ENCODE data around the gene CARD19. TPM values are rescaled to one million over a fixed set of nuclear protein-coding genes. Genes with fewer than 3 reads are reported as not detected.
A peak's percentile ranks its signal among the peaks of the same experiment; 100 is the strongest.
"Not testable (repeated sequence)": the region's sequence is repeated elsewhere in the genome, so short reads cannot be mapped to it uniquely, and the experiment has no call there.

CARD19 gene
- total RNA-seq, 1 experiment from 2014 or later = 33.3 TPM

DNA sequence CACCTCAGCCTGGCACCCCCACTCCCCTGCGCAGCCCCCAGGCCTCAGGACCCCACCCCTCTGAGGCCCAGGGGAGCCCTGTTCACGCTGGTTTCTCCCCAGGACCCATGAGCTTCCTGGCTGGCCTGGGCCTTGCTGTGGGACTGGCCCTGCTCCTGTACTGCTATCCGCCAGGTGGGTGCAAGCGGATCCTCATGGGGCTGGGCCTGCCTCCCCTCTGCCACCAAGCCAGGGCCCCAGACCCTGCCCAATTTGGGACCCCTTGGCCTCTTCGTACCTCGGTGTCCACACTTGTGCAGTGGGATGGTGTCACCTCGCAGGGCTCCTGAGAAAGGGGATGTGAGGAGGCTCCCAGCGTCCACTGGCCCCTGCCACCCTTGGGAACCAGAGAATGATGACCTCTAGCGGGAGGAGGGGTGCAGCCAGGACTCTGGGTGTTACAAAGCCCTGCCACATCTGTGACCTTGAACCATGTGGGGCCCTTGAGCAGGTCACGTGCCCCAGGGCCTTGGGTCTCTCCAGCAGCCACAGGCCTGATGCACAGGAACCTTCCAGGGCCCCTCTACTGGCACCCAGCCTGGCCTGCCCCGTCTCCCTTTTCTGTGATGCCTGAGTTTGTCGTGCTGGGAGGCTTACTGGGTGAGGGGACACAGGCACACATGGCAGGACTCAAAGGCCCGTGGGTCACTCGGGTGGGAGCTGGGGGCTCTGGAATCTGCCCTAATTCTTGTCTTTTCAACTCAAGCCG is 16.3 kb downstream of the CARD19 start:
- H3K36me3 ChIP-seq = peaks cover 13% of the 10 kb centered on the region
- no peaks in the 10 kb centered on the region for H3K4me1 ChIP-seq (replicated peaks)
- H3K27ac ChIP-seq = no peak overlapping the region
- DNase-seq (ENCODE audit: low read depth in 1 of 2, low spot score in 2 of 2) = no peak
- H3K9me3 ChIP-seq (replicated peaks) = no peaks in the 10 kb centered on the region
- H3K4me3 ChIP-seq = no peak overlapping the region
- no peaks in the 10 kb centered on the region for H3K27me3 ChIP-seq (replicated peaks)

DNA sequence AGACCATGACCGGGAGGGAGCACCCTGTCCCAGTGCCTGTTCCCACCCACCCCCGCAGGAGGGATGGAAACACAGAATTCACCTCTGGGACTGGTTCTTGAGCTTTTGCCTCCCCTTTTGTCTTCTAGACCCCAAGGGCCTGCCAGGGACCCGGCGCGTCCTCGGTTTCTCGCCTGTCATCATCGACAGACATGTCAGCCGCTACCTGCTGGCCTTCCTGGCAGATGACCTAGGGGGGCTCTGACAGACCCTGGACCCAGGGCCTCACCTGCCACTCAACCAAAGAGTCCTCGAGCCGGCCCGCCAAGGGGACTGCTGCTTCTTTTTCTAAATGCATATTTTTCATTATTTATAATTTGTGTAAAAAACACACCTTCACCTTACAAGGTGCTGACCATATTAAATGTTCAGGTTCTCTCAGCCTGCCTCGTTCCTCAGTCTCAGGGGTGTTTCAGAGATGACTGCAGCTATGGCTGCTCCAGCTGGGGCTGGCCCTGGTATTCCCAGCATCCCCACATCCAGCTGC is 16.9 kb downstream of the CARD19 start:
- Histone ChIP-seq H3K27ac (no peak overlapping the region), H3K4me1 (replicated peaks) (no peaks in the 10 kb centered on the region), H3K4me3 (no peak overlapping the region), H3K36me3 (peaks cover 13% of the 10 kb centered on the region), H3K27me3 (replicated peaks) (no peaks in the 10 kb centered on the region), H3K9me3 (replicated peaks) (no peaks in the 10 kb centered on the region)
- DNase-seq (ENCODE audit: low read depth in 1 of 2, low spot score in 2 of 2) = no peak

DNA sequence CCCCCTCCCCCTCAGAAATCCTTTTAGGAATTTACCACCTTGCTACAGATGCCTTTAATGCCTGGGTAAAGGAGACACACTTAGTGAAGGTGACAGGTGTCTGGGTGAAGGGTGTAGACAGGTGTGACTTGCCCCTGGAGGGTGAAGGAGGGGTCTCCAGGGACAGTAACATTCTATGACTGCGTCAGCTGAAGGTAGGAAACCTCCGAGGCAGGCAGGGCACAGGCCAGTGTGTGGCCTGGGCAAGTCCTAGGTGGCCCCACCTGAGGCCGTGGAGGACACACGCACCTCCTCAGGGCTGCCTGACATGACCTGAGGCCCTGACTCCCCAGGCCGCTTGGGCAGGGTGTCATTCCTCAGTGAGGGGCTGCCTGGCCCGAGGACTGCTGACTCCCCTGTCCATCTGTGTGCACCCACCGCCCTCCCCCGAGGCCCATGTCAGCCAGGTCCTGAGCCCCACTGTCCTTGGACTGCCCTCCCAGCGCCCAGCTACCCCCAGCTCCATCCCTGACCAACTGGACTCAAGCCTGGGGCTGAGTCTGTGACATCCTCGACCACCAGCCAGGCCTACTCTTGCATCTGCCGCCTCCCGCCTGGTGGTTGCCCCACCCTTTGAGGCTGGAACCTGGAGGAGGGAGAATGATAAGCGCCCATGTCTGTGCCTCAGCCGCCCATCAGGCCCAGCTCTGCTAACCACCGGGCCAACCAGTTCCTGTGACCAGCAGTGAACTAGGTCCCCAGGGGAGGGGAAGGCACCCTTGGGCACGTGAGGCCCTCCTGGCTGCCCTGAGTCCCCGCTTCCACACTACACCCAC is 18.4 kb downstream of the CARD19 start:
- Histone ChIP-seq H3K27me3 (replicated peaks) (no peaks in the 10 kb centered on the region), H3K27ac (no peak overlapping the region), H3K36me3 (peaks cover 9% of the 10 kb centered on the region), H3K4me1 (replicated peaks) (peaks cover 2% of the 10 kb centered on the region), H3K9me3 (replicated peaks) (no peaks in the 10 kb centered on the region), H3K4me3 (no peak overlapping the region)
- DNase-seq (ENCODE audit: low read depth in 1 of 2, low spot score in 2 of 2) = no peak

DNA sequence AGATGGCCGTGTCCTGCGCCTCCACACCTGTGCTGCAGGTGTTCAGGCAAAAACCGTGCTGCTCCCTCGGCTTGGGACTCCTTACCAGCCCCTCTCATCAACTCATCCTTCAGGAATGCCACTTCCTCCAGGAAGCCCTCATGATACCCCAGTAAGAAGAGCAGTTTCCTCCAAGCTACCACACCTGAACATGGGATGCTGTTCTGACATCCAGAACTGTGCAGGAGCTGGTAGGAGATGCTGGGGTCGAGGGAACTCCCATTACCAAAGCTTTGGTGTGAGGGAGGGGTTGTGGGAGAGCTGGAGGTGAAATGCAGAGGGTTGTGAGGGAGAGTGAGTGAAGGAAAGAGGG is 18.9 kb downstream of the CARD19 start:
- no peaks in the 10 kb centered on the region for H3K27me3 ChIP-seq (replicated peaks)
- H3K9me3 ChIP-seq (replicated peaks) = no peaks in the 10 kb centered on the region
- no peak for DNase-seq (ENCODE audit: low read depth in 1 of 2, low spot score in 2 of 2)
- H3K27ac ChIP-seq = no peak overlapping the region
- peaks cover 5% of the 10 kb centered on the region for H3K36me3 ChIP-seq
- H3K4me1 ChIP-seq (replicated peaks) = peaks cover 8% of the 10 kb centered on the region
- no peak overlapping the region for H3K4me3 ChIP-seq

DNA sequence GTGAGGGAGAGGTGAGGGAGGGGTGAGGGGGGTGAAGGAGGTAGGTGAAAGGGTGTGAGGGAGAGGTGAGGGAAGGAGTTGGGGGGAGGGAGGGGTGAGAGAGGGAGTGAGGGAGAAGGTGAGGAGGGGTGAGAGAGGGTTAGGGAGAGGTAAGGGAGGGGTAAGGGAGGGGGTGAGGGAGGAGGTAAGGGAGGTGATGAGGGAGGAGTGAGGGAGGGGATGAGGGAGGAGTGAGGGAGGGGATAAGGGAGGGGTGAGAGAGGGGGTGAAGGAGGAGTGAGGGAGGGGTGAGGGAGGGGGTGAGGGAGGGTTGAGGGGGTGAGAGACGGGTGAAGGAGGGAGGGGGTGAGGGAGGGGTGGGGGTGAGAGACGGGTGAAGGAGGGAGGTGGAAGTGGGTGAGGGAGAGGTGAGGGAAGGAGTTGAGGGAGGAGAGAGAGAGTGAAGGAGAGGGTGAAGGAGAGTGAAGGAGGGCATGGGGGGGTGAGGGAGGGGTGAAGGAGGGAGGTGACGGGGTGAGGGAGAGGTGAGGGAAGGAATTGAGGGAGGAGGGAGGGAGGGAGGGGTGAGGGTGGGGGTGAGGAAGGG is 19.6 kb downstream of the CARD19 start:
- Histone ChIP-seq H3K27me3 (replicated peaks) (no peaks in the 10 kb centered on the region), H3K27ac (no peak overlapping the region), H3K9me3 (replicated peaks) (no peaks in the 10 kb centered on the region), H3K4me1 (replicated peaks) (peaks cover 14% of the 10 kb centered on the region), H3K36me3 (no peaks in the 10 kb centered on the region), H3K4me3 (no peak overlapping the region)
- DNase-seq (ENCODE audit: low read depth in 1 of 2, low spot score in 2 of 2) = no peak

DNA sequence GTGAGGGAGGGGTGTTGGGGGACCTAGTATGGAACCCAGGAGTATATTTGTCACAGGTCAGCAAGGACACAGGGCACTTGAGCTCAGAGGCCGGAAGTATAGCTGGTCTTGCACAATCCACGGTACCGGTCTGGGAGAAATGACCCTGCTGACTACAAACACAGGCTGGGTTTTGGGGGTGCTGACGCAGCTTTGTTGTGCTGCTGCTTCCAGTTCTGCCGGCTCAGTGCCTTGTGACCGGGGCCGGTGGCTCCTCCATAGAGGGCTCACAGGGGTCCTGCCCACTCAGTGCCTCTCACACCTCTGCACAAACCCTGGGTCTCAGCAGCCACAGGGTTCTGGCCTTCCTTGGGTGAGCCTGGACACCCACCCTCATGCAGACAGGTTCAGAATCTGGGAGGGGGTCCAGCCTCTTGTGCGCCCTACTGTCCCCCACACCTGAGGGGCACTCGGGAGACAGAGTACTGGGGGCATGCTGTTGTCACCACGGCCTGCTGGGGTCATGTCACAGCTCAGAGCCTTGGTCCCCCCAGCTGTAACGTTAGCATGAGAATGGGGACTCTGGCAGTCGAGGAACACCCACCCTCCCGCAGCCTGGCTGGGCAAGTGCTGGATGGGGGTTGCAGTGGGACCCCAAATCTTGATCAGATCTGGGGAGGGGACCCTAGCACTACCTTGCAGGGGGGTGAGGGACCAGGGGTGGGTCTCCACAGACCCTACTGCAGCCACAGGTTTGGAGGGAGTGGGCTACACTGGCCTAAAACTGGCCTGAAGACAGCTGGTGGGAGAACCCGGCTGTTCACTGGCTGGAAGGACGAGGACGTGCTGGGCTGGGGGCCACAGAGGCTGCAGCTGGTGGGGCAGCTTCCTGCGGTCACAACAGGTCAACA is 20.3 kb downstream of the CARD19 start:
- no peak overlapping the region for H3K4me3 ChIP-seq
- H3K4me1 ChIP-seq (replicated peaks) = peaks cover 14% of the 10 kb centered on the region
- peaks cover 4% of the 10 kb centered on the region for H3K36me3 ChIP-seq
- no peaks in the 10 kb centered on the region for H3K27me3 ChIP-seq (replicated peaks)
- no peaks in the 10 kb centered on the region for H3K9me3 ChIP-seq (replicated peaks)
- DNase-seq (ENCODE audit: low read depth in 1 of 2, low spot score in 2 of 2) = no peak
- H3K27ac ChIP-seq = no peak overlapping the region

DNA sequence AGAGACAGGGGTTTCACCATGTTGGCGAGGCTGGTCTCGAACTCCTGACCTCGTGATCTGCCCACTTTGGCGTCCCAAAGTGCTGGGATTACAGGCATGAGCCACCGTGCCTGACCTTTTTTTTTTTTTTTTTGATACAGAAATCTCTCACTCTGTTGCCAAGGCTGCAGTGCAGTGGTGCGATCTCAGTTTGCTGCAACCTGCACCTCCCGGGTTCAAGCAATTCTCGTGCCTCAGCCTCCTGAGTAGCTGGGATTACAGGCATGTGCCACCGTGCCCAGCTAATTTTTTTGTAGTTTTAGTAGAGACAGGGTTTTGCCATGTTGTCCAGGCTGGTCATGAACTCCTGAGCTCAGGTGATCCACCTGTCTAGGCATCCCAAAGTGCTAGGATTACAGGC is 21.5 kb downstream of the CARD19 start:
- H3K4me3 ChIP-seq; DNase-seq (ENCODE audit: low read depth in 1 of 2, low spot score in 2 of 2); H3K36me3 ChIP-seq; H3K9me3 ChIP-seq (replicated peaks); H3K27ac ChIP-seq; H3K27me3 ChIP-seq (replicated peaks): not testable (repeated sequence)
- peaks cover 14% of the 10 kb centered on the region for H3K4me1 ChIP-seq (replicated peaks)

DNA sequence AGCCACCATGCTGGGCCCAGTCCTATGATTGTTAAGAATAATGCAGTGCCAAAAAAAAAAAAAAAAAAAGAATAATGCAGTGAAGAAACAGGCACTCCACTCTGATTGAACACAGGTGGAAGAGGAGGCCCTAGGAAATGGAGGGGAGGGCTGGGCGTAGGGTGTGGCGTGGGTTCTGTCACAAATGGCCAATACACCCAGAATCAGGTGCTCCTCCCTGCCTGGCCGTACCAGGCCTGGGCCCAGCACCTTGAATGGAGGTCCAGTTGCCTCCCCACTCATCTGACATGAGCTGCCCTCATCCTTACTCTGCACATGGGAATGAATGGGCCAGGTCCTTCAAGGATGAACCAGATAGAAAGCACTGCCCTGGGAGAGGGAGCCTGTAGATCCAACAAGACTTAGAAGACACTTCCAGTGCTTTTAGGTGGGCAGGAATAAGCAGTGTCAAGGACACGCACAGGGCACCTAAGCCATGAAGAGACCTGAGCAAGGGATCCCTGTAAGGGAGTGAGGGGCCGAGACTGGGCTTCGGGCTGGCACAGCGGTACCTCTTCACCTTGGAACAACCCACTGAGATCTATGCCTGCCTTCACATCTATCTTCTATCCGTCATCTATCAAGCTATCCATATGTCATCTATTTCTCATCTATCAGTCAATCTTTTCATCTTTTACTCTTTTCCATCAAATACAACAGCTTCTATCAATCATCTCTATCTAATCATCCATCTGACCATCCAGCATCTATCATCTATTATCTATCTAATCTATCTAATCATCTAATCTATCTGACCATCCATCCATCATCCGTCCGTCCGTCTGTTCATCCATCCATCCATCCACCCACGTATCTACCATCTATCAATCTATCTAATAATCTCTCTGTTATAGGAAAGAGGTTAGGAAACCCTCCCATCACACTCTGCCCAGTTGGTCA is 22.2 kb downstream of the CARD19 start:
- Histone ChIP-seq H3K9me3 (replicated peaks) (no peaks in the 10 kb centered on the region), H3K27ac (no peak overlapping the region), H3K36me3 (peaks cover 5% of the 10 kb centered on the region), H3K27me3 (replicated peaks) (no peaks in the 10 kb centered on the region), H3K4me3 (no peak overlapping the region), H3K4me1 (replicated peaks) (peaks cover 14% of the 10 kb centered on the region)
- no peak for DNase-seq (ENCODE audit: low read depth in 1 of 2, low spot score in 2 of 2)

DNA sequence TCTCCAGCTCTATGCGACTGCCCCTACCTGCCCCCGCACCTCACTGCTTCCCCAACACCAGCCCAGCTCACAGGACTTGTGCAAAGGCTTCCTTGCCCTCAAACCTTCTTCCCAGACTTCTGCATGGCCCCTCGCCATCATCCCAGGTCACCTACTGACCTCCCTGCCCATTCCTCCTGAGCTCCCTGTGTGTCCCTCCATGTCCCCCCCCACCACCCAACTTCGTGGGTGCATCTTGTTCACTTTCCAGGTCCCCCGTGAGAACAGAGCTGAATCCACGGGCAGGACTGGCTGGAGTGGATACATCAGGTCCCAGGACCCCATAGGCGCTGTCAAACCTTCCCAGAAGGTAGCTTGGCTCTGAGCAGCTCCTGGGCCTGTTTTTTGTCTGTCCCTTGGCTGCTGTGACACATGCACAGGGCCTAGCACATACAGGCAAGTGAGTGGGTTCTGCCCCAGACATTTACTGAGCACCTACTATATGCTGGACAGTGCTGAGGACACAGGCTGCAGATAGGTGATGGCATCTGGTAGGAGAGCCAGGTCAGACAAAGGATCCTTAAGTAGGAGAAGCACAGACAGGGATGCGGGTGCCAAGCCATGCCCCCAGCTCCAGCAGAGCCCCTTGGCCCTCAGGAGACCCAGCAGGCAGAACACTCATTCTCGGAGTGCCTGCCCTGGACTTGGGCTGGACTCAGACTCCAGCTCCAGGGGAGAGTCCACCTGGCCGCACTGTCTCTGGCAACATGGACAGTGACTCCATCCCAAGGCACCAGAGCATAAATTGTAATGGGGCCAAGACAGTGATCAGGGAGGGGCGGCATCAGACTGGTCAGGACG is 23.1 kb downstream of the CARD19 start:
- H3K4me3 ChIP-seq = no peak overlapping the region
- 0 out of 2 replicates have a peak overlapping the region, but pooled peaks have one; percentile 18 for H3K27ac ChIP-seq

DNA sequence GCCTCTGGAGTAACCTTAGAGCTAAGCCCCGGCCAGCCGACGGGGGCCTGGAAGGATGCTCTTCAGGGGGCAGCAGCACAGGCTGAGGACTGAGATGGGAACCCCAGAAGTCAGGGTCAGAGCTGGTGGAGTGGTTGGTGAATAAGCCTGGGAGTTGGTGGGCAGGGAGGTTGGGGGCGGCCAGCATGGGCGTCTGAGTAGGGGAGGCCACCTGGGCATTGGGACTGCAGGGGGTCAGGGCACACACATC is 23.6 kb downstream of the CARD19 start:
- Histone ChIP-seq H3K4me3 (no peak overlapping the region), H3K4me1 (replicated peaks) (peaks cover 14% of the 10 kb centered on the region), H3K27me3 (replicated peaks) (no peaks in the 10 kb centered on the region), H3K36me3 (peaks cover 13% of the 10 kb centered on the region), H3K9me3 (replicated peaks) (no peaks in the 10 kb centered on the region), H3K27ac (peak overlapping the region; percentile 18; the same call in 1 of the 2 replicates)
- DNase-seq (ENCODE audit: low read depth in 1 of 2, low spot score in 2 of 2) = no peak

More for the DNA sequence above, 23.1 kb downstream of the CARD19 start:
- Histone ChIP-seq H3K4me1 (replicated peaks) (peaks cover 14% of the 10 kb centered on the region), H3K27me3 (replicated peaks) (no peaks in the 10 kb centered on the region), H3K9me3 (replicated peaks) (no peaks in the 10 kb centered on the region), H3K36me3 (peaks cover 11% of the 10 kb centered on the region)
- DNase-seq (ENCODE audit: low read depth in 1 of 2, low spot score in 2 of 2) = no peak

DNA sequence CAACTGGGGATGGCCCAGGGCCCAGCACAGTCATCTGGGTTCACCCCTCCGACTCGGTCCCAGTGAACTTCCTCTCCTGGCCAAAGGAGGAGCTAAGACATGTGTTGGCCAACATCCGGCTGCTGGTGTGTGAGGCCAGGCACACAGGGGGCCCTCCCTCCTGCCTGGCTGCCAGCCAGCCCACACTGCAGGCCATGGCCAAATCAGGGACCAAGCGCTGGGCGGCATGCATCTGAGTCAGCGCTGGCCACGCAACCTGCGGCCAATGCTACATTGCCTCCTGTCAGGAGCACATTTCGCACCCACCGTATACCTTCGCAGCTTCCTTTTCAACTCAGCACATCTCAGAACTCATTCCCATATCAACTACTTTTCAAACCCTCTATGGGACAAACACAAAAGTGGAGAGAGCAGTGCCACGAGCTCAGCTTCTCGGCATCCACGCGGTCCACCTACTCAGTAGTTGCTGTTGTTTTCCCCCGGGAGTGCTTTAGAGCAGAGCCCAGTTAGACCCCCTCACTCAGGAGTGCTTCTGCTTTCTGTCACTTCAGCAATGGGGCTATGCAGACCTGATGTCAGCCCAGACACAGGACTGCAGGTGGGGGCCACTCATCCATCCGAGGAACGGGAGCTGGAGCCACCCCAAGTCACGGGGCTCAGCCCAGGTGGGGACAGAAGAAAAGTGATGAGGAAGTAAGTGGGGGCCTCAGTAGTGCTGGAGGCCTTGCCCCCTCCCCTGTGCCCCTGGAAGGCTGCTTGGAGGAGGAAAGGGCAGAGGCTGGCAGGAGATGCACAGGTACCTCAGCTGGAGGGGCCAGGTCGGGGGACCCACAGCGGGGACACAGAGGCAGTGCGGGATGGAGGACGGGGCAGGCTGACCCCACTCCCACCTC is 24.2 kb downstream of the CARD19 start:
- H3K4me3 ChIP-seq = no peak overlapping the region
- no peaks in the 10 kb centered on the region for H3K27me3 ChIP-seq (replicated peaks)
- DNase-seq (ENCODE audit: low read depth in 1 of 2, low spot score in 2 of 2) = peak; percentile 84 to 93
- no peaks in the 10 kb centered on the region for H3K9me3 ChIP-seq (replicated peaks)
- peak overlapping the region; percentile 23 for H3K27ac ChIP-seq
- peaks cover 18% of the 10 kb centered on the region for H3K36me3 ChIP-seq
- peaks cover 14% of the 10 kb centered on the region for H3K4me1 ChIP-seq (replicated peaks)

Measured in SJSA1 (cell line).